HTR-8/SVneo (cell line): ENCODE results near the gene LAP3.

ENCODE experiments used
- DNase-seq: peaks from one replicate; pipeline ENCODE4 v3.0.0; 2011; ENCODE audit warnings: low spot score, mixed read lengths; ENCODE audit not compliant: insufficient read length
- FAIRE-seq: peaks from 2 replicates; lab custom pipeline; 2011; peaks lifted over from hg19 to GRCh38; lab: Jason Lieb, UNC

LAP3 gene

DNA sequence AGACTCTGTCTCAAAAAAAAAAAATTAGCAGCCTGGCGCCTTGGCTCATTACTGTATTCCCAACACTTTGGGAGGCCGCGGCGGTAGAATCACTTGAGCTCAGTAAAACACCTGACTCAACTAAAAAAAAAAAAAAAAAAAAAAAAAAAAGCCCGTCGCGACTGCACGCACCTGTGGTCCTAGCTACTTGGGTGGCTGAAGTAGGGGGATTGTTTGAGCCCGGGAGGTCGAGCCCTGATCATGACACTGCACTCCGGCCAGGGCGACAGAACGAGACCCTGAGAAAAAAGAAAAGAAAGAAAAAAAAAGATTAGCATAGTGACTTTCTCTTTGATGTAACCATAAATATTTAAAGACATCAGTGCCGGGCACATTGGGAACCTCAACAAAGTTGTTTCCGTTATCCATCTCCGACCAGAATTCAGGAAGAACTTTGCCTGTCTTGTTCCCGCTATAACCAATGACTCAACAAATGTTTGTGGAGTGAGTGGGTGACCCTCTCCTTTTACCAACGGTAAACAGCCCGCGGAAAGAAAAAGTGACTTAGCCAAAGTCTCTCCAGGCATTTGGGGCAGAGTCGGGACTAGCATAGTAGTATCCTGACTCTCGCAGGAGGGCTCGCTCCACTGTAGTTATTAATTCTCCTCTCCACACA lies 36.9 kb downstream of the LAP3 start:
- DNase-seq (peak; percentile 56), FAIRE-seq (no peak)

DNA sequence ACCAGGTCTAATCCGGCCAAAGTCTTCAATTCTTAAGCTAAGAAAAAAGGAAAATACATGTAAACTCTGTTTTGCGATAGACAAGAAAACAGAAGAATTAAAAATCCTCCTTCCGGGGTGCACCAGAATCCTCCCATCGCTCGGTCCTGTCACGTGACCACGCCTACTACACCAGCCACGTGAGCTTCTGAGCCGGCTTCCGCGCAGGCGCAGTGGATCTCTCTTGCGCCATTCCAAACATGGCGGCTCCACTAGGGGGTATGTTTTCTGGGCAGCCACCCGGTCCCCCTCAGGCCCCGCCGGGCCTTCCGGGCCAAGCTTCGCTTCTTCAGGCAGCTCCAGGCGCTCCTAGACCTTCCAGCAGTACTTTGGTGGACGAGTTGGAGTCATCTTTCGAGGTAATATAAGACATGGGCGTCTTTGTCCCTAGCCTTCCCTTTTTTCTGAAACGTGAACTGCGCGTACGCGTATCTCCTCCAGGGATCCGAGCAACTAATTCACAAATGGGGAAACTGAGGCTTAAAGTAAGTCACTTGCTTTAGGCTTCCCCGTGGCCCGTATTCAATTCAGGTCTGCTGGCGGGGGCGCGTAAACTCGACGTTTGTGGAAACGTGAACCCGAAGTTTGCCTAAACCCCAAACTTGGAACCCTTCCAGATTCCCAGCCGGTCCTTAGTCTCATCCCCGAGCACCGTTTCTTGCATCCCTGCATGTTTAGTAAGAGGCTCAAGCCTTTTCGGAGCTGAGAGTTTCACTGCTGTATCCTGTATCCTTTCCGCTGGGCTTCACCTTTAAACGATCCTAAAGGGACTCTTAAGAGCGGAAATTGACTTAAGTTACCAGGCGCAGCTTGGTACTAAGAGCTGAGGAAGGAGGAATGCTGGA lies 37.7 kb downstream of the LAP3 start, which contains the start of gene MED28:
Gene MED28 (plus strand): TSS at position 226 of the 884 bp plus-strand sequence. CDS start 14 bp downstream, at position 240.
- peak; percentile 83 for FAIRE-seq
- DNase-seq, result peak; percentile 96

DNA sequence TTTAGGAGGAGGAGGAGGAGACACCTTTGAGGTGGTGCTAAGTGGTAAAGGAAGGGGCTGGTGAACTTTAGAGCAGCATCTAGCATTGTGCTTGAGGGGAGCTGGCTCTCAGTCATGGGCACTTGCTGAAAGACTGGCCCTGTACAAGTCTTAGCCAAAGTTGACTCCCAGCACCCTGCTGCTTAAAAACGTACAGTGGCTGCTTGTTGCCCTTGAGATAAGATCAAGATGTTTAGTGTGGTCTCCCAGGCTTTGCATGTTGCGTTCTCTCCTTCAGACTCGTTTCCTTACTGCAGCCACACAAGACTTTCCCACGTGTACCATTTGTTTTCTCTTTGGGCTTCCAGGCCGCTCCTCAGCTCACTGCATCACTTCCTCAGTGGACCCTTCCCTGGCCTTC lies 39.3 kb downstream of the LAP3 start:
- DNase-seq, result no peak
- no peak for FAIRE-seq

GRCh38 chr4:17618926-17619325 lies 41.9 kb downstream of the LAP3 start:
- no peak for FAIRE-seq
- no peak for DNase-seq

GRCh38 chr4:17619416-17620105 lies 42.6 kb downstream of the LAP3 start:
- no peak for FAIRE-seq

DNA sequence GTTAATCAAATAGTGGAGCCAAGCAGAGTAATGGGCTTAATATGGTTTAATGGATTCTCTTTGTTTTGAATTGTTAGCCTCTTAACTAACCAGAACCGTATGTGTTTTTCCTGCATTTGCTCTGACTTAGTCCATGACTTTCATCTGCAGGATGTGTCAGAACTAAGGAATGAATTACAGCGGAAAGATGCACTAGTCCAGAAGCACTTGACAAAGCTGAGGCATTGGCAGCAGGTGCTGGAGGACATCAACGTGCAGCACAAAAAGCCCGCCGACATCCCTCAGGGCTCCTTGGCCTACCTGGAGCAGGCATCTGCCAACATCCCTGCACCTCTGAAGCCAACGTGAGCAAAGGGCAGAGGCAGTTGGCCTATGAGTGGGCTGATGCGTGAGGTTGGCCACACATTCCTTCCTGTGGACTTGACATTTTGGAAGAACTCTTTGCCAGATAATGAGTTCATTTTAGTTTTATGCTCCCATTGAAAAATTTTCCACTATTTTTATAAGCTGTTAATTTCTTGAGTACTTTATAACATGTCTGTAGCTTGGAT lies 46.5 kb downstream of the LAP3 start:
- FAIRE-seq (no peak), DNase-seq (no peak)

More at GRCh38 chr4:17619416-17620105, 42.6 kb downstream of the LAP3 start:
- no peak for DNase-seq

- FAIRE-seq (no peak), DNase-seq (no peak)
These were observed 47.8 kb downstream of the LAP3 start for GRCh38 chr4:17624821-17625220.

DNA sequence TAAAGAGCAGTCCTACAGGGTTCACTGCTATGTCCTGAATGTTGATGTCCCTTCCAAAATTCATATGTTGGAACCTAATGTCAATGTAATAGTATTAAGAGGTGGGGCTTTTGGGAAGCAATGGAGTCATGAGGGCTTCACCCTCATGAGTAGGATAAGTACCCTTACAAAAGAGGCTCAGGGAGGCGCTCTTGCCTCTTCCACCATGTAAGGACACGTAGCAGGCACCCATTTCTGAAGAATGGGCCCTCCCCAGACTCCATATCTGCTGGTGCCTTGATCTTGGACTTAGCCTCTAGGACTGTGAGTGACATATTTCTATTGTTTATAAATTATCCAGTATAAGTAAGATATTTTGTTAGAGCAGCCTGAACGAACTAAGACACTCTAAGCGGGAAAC lies 53.2 kb downstream of the LAP3 start:
- FAIRE-seq, result no peak
- DNase-seq, result no peak

GRCh38 chr4:17633600-17633999 lies 56.6 kb downstream of the LAP3 start:
- FAIRE-seq (no peak), DNase-seq (no peak)

GRCh38 chr4:17635056-17635455 lies 58.1 kb downstream of the LAP3 start:
- DNase-seq, result no peak
- FAIRE-seq, result no peak

DNA sequence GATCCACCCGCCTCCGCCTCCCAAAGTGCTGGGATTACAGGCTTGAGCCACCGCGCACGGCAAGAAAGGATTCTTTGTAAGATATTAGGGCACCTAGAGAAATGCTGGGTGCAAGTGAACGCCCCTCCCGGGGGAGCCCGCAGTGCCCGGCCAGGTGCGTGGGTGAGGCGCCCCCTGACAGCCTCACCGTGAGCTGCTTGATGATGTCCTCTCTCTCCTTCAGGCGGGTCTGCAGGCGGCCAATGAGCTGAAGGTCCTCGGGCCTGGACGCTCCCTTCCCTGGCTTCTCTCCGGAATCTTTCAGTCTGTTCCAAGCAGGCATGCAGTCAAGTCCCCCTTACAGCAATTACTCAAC lies 59.3 kb downstream of the LAP3 start:
- DNase-seq (no peak), FAIRE-seq (no peak)

DNA sequence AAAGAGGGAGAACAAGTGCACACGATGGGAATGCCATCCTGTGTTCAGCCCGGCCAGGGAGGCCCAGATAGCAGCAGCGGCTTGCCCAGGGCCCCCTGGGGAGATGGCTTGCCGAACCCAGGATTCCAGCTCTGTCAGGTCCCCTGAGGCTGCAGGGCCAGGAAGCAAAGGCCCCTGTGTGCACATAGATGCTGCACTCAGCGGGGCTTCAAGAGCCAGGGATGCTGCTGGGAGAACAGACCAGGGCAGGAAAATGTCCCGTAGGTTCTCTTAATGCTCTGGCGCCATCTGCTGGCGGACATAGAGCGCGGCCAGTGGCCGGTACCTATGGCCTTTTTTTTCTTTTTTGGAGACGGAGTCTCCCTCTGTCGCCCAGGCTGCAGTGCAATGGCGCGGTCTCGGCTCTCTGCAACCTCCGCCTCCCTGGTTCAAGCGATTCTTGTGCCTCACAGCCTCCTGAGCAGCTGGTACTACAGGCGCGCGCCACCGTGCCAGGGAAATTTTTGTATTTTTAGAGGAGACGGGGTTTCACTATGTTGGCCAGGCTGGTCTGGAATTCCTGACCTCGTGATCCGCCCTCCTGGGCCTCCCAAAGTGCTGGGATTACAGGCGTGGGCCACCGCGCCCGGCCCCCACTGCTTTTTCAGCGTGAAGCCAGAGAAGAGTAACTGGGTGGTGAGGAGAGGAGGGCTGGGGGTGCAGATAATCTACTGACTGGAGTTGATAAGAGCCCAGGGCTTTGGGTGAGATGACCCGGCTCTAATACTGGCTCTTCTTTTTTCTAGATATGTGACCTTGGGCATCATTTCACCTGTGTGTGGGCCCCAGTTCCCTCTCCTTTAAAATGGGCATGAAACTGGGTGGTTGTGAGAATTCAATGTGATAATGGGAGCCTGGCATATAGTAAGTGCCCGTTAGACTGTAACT lies 60.0 kb downstream of the LAP3 start:
- DNase-seq (peak; percentile 81), FAIRE-seq (no peak)

DNA sequence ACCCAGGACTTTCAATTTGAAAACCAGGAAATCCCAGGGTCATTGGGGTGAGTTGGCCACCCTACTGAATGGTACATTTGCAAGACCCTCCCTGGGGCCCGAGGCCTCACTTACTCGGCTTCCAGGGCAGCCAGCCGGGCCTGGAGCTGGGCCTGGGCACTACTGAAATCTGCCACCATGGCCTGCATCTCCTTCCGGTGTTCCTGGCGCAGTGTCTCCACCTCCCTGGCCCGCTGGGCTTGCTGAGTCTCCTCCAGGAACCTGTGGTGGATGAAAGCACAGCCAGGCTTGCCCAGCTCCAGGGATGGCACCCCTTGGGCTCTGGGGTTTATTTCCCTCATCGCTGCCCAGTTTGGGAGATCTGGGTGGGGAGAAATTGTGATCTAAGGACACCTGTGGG lies 62.1 kb downstream of the LAP3 start:
- DNase-seq (no peak), FAIRE-seq (no peak)

GRCh38 chr4:17642398-17642783 lies 65.4 kb downstream of the LAP3 start:
- no peak for FAIRE-seq
- DNase-seq, result no peak

GRCh38 chr4:17646693-17647092 lies 69.7 kb downstream of the LAP3 start:
- no peak for FAIRE-seq
- DNase-seq, result no peak

DNA sequence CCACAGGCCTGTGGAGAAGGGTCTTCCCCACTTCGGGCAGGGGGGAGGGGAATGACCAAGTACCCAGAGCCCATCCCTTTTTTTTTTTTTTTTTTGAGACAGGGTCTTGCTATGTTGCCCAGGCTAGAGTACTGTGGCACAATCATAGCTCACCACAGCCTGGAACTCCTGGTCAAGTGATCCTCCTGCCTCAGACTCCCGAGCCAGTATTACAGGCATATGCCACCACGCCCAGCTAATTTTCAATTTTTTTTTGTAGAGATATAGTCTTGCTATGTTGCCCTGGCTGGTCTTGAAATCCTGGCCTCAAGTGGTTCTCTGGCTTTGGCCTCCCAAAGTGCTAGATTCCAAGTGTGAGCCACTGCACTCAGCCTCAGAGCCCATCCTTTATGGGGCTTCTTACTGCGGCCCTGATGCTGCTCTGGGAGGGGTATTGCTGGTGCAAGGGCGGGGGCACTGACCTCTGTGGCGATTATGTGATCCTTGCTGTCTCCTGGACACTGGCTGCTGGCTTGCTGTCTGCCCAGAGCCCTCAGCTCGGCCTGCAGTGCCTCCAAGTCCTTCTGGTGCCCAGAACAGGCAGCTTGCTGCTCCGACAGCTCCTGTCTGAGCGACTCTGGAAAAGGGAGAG lies 70.3 kb downstream of the LAP3 start:
- DNase-seq, result no peak
- no peak for FAIRE-seq

DNA sequence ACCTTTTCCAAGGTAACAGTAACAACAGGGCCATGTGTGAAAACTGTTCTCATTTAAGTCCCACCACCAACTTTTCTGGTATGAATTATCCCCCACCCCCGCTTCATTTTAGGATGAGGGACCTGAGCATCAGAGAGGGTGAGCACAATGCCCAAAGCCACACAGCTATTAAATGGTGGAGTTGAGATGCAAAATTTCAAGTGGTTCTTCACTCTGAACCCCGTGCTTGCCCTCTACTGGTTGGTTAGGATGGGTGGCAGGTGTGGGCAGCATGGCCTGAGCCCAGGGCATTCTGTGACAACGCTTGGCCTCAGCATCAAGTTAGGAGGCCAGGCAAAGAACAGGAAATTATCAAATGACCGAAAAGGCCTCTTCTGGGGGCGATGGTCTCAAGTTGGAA lies 70.9 kb downstream of the LAP3 start:
- FAIRE-seq (no peak), DNase-seq (no peak)

GRCh38 chr4:17650406-17650805 lies 73.4 kb downstream of the LAP3 start:
- FAIRE-seq, result no peak
- no peak for DNase-seq

- FAIRE-seq (no peak), DNase-seq (no peak)
These were observed 77.7 kb downstream of the LAP3 start for GRCh38 chr4:17654701-17655100.
